Activated CD8-positive, alpha-beta T cell treated with anti-CD3 and anti-CD28 coated beads, Interleukin-2, amount 10 ng/mL, durations not matched to agents 7 days and 5 days (primary cell): Measurements from ENCODE around the gene SPOCK2. TPM values are rescaled to one million over a fixed set of nuclear protein-coding genes. Genes with fewer than 3 reads are reported as not detected.
A peak's percentile ranks its signal among the peaks of the same experiment; 100 is the strongest.

ENCODE experiments used
- ATAC-seq: fragments of 150-1000 bp; cut with Tn5 transposase; one replicate; pipeline ENCODE4 v1.10.0; 2021; ENCODE audit warnings: moderate library complexity
- CTCF ChIA-PET: fragments of 350-600 bp; sonication (Branson Sonifier 250); formaldehyde crosslinking; loops from one replicate; lab custom pipeline; 2021; ENCODE audit warnings: antibody characterized with exemption; lab: Charles Lee
- POLR2A ChIA-PET: fragments of 350-600 bp; sonication (Branson Sonifier 250); formaldehyde crosslinking; loops from one replicate; lab custom pipeline; 2021; ENCODE audit warnings: antibody characterized with exemption; lab: Charles Lee
- DNase-seq: peaks from one replicate; pipeline ENCODE4 v3.0.0-alpha.2; 2020
- H3K27ac Mint-ChIP-seq: one replicate; pipeline ENCODE4 v1.8.0; 2021; ENCODE audit warnings: mild to moderate bottlenecking, mixed read lengths
- H3K27me3 Mint-ChIP-seq: one replicate; pipeline ENCODE4 v1.8.0; 2021; ENCODE audit warnings: low read depth, mixed read lengths
- H3K36me3 Mint-ChIP-seq: one replicate; pipeline ENCODE4 v1.8.0; 2021; ENCODE audit warnings: low read depth, mixed read lengths
- H3K4me1 Mint-ChIP-seq: one replicate; pipeline ENCODE4 v1.8.0; 2021; ENCODE audit warnings: low read depth, mixed read lengths
- H3K4me3 Mint-ChIP-seq: one replicate; pipeline ENCODE4 v1.8.0; 2021; ENCODE audit warnings: mild to moderate bottlenecking, mixed read lengths
- H3K9me3 Mint-ChIP-seq: one replicate; pipeline ENCODE4 v1.8.0; 2022; ENCODE audit warnings: mixed read lengths; ENCODE audit not compliant: insufficient read depth
- total RNA-seq, 2 experiments: library from RNA; stranded (reverse); gene quantifications; one replicate each; pipeline ENCODE4 v1.2.3, GENCODE V29; 2021

SPOCK2 gene
- total RNA-seq, 2 experiments from 2014 or later = 261 to 268 TPM

DNA sequence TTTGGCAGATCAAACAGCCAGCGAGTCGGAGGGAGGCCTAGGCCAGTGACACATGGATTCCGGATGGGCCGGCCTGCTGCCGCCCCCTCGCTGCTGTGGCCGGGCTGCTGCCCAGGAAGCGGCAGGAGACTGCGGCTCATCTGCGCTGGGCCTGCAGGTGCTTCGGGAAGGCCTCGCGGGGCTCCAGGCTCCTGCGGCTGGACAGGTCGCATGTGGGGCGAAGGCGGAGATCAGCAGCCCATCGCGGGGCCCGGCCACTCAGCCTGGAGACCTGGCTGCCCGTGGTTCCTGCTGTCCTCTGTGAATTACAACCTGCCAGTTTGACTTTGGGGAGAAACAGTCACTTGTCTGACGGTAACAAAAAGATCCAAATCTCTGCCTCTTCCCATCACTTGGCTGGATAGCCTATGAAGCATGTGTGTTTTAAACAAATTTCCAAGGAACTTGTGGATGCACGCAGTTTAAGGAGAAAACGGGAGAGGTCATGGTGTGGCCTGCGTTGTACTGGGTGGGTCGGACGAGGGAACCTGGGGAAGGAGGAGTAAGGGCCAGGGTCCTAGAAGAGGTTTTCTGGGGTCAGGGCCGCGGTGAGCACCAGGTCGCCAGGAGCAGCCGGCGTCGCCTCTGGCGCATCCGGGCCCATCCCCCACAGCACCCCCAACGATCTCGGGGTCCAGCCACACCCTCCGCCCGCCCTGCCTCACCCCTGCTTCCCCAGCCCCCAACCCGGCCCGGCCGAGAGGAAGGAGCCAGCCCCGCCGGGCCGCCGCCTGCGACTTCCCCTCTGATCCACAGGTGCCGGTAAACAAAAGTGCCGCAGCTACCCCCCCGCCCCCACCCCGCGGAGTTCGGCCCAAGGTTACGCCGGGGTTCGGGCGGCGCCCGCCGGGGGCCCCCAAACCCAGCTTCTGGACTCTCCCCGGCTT, 1.6 kb downstream of the SPOCK2 start:
- ATAC-seq (peak; percentile 18), DNase-seq (peak; percentile 82)
- Mint-ChIP-seq H3K4me1 (peaks cover 68% of the 10 kb centered on the region), H3K27ac (peak overlapping the region; percentile 94), H3K27me3 (no peaks in the 10 kb centered on the region), H3K9me3 (no peaks in the 10 kb centered on the region), H3K4me3 (peak overlapping the region; percentile 87), H3K36me3 (peaks cover 49% of the 10 kb centered on the region)
- CTCF ChIA-PET = interaction anchor here (1.1 to 1.9 kb wide), 4 partner anchors 10 to 253 kb away, joined by 3 to 13 read pairs (median 5); no protein-coding TSS in a partner anchor
- POLR2A ChIA-PET = interaction anchor here (0.8 to 3.5 kb wide), 8 partner anchors 10 to 234 kb away, joined by 3 to 51 read pairs (median 6); partner anchors contain the start of genes ANAPC16 and ASCC1

DNA sequence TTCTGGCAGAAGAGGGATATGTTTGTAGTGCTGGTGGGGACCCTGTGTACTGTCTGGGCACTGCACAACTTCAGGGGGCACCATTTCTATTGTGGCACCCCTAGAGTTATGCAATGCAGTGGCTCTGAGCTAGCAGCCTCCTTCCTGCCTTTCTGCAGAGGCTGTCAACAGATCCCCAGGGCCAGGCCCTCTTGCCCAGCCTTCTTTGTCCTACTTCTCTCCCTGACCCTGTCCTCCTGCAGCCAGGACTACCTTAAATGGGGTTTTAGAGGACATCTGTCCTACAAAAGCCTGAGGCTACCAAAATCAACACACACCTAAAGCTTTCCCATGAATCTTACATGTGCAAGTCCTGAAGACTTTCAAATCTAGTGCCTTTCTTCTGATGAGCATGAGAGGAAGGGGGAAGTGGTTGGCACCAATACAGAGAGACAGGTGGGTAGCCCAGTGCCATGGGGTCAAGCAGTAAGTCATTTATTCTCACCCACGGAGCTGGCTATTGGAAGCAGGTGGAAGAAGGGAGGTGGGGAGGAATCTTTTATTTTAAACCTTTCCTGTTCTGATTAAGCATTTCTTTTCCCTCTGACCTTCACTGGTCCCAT, 2.4 kb downstream of the SPOCK2 start:
- ChIA-PET CTCF (interaction anchor here (1.0 to 1.3 kb wide), 4 partner anchors 9 to 248 kb away, joined by 3 to 13 read pairs (median 3); no protein-coding TSS in a partner anchor), POLR2A (interaction anchor here (0.8 to 3.0 kb wide), 5 partner anchors 22 to 236 kb away, joined by 3 to 15 read pairs (median 4); no protein-coding TSS in a partner anchor)
- ATAC-seq = no peak
- Mint-ChIP-seq H3K9me3 (no peaks in the 10 kb centered on the region), H3K27ac (peak overlapping the region; percentile 94), H3K36me3 (peaks cover 53% of the 10 kb centered on the region), H3K4me1 (peaks cover 75% of the 10 kb centered on the region), H3K4me3 (peak overlapping the region; percentile 87), H3K27me3 (no peaks in the 10 kb centered on the region)
- peak; percentile 41 for DNase-seq

GRCh38 chr10:72085166-72085565, 3.2 kb downstream of the SPOCK2 start:
- ChIA-PET POLR2A (interaction anchor here (0.9 to 3.0 kb wide), 5 partner anchors 23 to 237 kb away, joined by 3 to 15 read pairs (median 4); no protein-coding TSS in a partner anchor), CTCF (interaction anchor here (0.7 to 1.5 kb wide), 7 partner anchors 15 to 252 kb away, joined by 3 to 13 read pairs (median 5); no protein-coding TSS in a partner anchor)
- no peak for DNase-seq
- Mint-ChIP-seq H3K4me1 (peaks cover 80% of the 10 kb centered on the region), H3K4me3 (peak overlapping the region; percentile 87), H3K27me3 (no peaks in the 10 kb centered on the region), H3K27ac (peak overlapping the region; percentile 94), H3K9me3 (no peaks in the 10 kb centered on the region), H3K36me3 (peaks cover 54% of the 10 kb centered on the region)
- ATAC-seq = no peak

- H3K4me1 Mint-ChIP-seq = peaks cover 81% of the 10 kb centered on the region
- peak overlapping the region; percentile 87 for H3K4me3 Mint-ChIP-seq
- peak overlapping the region; percentile 94 for H3K27ac Mint-ChIP-seq
- H3K9me3 Mint-ChIP-seq = no peaks in the 10 kb centered on the region
- POLR2A ChIA-PET = interaction anchor here (0.5 to 3.0 kb wide), 3 partner anchors 24 to 217 kb away, joined by 3 to 15 read pairs (median 3); no protein-coding TSS in a partner anchor
- DNase-seq (peak; percentile 77), ATAC-seq (peak; percentile 10)
- CTCF ChIA-PET = interaction anchor here (0.7 to 1.5 kb wide), 6 partner anchors 14 to 253 kb away, joined by 3 to 11 read pairs (median 4); partner anchors contain the start of gene ANAPC16
- H3K36me3 Mint-ChIP-seq = peaks cover 60% of the 10 kb centered on the region
- no peaks in the 10 kb centered on the region for H3K27me3 Mint-ChIP-seq
Measured at GRCh38 chr10:72083790-72084459, 4.4 kb downstream of the SPOCK2 start.

DNA sequence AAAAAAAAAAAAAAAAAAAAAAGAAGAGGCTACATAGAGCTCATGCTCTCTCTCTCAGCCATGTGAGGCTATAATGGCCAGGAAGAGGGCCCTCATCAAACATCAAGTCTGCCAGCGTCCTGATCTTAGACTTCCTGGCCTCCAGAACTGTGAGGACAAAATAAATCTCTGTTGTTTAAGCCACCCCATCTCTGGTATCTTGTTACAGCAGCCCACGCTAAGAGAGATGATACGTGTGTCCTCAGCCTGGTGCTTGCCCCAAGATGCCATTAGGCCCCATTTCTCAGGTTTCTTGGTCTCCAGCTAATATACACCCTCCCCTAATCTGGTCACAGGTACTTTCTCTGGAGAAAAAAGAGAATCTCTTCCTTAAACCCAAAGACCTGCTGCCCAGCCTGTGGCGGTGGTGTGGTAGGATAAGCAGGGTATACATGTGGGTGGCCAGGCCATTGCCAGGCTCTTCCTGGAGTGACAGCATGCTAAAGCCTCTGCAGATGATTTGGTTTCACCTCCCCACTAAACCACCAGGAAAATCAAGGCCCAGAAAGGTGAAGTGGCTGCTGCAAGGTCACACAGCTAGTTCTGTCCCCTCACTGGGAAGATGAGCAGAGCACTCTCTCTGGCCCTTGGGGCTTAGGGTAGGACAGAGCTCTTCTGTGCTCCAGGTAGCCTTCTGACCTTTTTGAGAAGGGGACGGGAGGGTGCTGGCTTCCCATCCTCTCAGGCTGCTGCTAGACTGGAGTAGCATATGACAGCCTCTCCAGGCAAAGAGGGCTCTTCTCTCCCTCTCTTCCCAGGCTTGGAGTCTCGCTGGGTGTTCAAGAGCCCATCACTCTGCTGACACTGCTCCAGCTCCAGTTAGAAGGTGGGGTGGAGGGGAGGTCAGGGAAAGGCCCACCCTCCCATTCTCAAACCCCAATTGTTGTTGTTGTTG, 5.2 kb downstream of the SPOCK2 start:
- ATAC-seq (no peak), DNase-seq (no peak)
- Mint-ChIP-seq H3K27ac (peak overlapping the region; percentile 94), H3K4me1 (peaks cover 83% of the 10 kb centered on the region), H3K9me3 (no peaks in the 10 kb centered on the region), H3K36me3 (peaks cover 62% of the 10 kb centered on the region), H3K27me3 (no peaks in the 10 kb centered on the region), H3K4me3 (peak overlapping the region; percentile 87)
- ChIA-PET POLR2A (interaction anchor here (0.5 to 3.0 kb wide), 3 partner anchors 25 to 138 kb away, joined by 3 to 15 read pairs (median 3); no protein-coding TSS in a partner anchor), CTCF (interaction anchor here (0.7 to 1.2 kb wide), 2 partner anchors 139 to 187 kb away, joined by 3 read pairs; no protein-coding TSS in a partner anchor)

- DNase-seq = no peak
- POLR2A ChIA-PET = no interaction called here
- Mint-ChIP-seq H3K27me3 (no peaks in the 10 kb centered on the region), H3K4me3 (no peak overlapping the region), H3K27ac (peak overlapping the region; percentile 71), H3K4me1 (peaks cover 92% of the 10 kb centered on the region), H3K9me3 (no peaks in the 10 kb centered on the region), H3K36me3 (peaks cover 67% of the 10 kb centered on the region)
- CTCF ChIA-PET = no interaction called here
- no peak for ATAC-seq
Measured at GRCh38 chr10:72081772-72082590, 6.4 kb downstream of the SPOCK2 start.

GRCh38 chr10:72081210-72081609, 7.1 kb downstream of the SPOCK2 start:
- H3K9me3 Mint-ChIP-seq = no peaks in the 10 kb centered on the region
- ATAC-seq = no peak
- no peak overlapping the region for H3K4me3 Mint-ChIP-seq
- ChIA-PET POLR2A (interaction anchor here (0.7 kb wide), 1 partner anchor 294 kb away, joined by 3 read pairs; no protein-coding TSS in a partner anchor), CTCF (no interaction called here)
- no peaks in the 10 kb centered on the region for H3K27me3 Mint-ChIP-seq
- H3K27ac Mint-ChIP-seq = peak overlapping the region; percentile 71
- H3K36me3 Mint-ChIP-seq = peaks cover 65% of the 10 kb centered on the region
- DNase-seq = no peak
- H3K4me1 Mint-ChIP-seq = peaks cover 91% of the 10 kb centered on the region

- H3K36me3 Mint-ChIP-seq = peaks cover 60% of the 10 kb centered on the region
- peaks cover 91% of the 10 kb centered on the region for H3K4me1 Mint-ChIP-seq
- ATAC-seq (no peak), DNase-seq (no peak)
- ChIA-PET POLR2A (interaction anchor here (0.7 to 1.8 kb wide), 2 partner anchors 8 to 295 kb away, joined by 3 to 13 read pairs; partner anchors contain the start of gene SPOCK2), CTCF (interaction anchor here (1.4 to 2.7 kb wide), 4 partner anchors 32 to 259 kb away, joined by 6 to 16 read pairs (median 8); no protein-coding TSS in a partner anchor)
- H3K27ac Mint-ChIP-seq = peak overlapping the region; percentile 82
- H3K4me3 Mint-ChIP-seq = peak overlapping the region; percentile 34
- no peaks in the 10 kb centered on the region for H3K27me3 Mint-ChIP-seq
- H3K9me3 Mint-ChIP-seq = no peaks in the 10 kb centered on the region
Measured at GRCh38 chr10:72080042-72080975, 8.0 kb downstream of the SPOCK2 start.

DNA sequence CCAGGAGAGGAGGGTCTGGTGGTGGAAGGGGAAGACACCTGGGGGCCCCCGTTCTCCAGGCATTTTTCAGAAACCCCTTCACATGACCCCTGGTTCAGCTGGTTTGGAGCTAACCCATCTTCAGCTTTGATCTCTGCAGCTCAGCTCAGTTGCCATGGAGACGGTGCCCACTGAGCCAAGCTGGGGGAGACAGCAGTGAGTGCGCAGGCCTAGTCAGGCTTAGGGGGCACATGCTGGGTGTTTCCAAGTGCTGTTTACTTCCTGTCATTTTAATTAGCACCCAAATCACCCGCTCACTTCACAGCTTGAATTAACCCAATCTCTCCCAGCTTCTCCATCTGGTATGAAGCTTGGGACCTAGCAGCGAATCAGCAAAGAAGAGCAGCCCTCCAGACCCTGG, 9.0 kb downstream of the SPOCK2 start:
- peak; percentile 49 for ATAC-seq
- ChIA-PET POLR2A (interaction anchor here (0.8 to 1.8 kb wide), 2 partner anchors 9 to 20 kb away, joined by 4 to 13 read pairs; partner anchors contain the start of gene SPOCK2), CTCF (interaction anchor here (0.9 to 2.7 kb wide), 9 partner anchors 8 to 260 kb away, joined by 3 to 16 read pairs (median 4); partner anchors contain the start of genes ANAPC16 and ASCC1)
- peak; percentile 78 for DNase-seq
- Mint-ChIP-seq H3K4me3 (peak overlapping the region; percentile 34), H3K36me3 (peaks cover 58% of the 10 kb centered on the region), H3K27me3 (no peaks in the 10 kb centered on the region), H3K4me1 (peaks cover 91% of the 10 kb centered on the region), H3K27ac (peak overlapping the region; percentile 82), H3K9me3 (no peaks in the 10 kb centered on the region)
